Sigmoid colon (tissue), 4 donors: ENCODE measurements around the gene FAM227B.

Source experiments
- EP300 ChIP-seq, 4 donors: sonication (generic); formaldehyde crosslinking; IDR thresholded peaks; one replicate each; pipeline ENCODE4 v1.6.1; 2017; ENCODE audit warnings: antibody characterized with exemption in 4 of 4
- POLR2AphosphoS5 ChIP-seq, 4 donors: sonication (generic); formaldehyde crosslinking; IDR thresholded peaks; one replicate each; pipeline ENCODE4 v1.6.1; 2017; ENCODE audit warnings: antibody characterized with exemption in 4 of 4
- TF ChIP-seq, protein P1 (sequence below), 4 experiments: fragments of 450-650 bp in 3 of 4; fragments of 200-600 bp in 1 of 4; IDR thresholded peaks; one replicate each; pipeline ENCODE4 v1.5.1; 2016 to 2019; ENCODE audit warnings: antibody characterized with exemption in 4 of 4, mild to moderate bottlenecking in 3 of 4, moderate library complexity in 2 of 4

- TF ChIP-seq, protein P1, sequence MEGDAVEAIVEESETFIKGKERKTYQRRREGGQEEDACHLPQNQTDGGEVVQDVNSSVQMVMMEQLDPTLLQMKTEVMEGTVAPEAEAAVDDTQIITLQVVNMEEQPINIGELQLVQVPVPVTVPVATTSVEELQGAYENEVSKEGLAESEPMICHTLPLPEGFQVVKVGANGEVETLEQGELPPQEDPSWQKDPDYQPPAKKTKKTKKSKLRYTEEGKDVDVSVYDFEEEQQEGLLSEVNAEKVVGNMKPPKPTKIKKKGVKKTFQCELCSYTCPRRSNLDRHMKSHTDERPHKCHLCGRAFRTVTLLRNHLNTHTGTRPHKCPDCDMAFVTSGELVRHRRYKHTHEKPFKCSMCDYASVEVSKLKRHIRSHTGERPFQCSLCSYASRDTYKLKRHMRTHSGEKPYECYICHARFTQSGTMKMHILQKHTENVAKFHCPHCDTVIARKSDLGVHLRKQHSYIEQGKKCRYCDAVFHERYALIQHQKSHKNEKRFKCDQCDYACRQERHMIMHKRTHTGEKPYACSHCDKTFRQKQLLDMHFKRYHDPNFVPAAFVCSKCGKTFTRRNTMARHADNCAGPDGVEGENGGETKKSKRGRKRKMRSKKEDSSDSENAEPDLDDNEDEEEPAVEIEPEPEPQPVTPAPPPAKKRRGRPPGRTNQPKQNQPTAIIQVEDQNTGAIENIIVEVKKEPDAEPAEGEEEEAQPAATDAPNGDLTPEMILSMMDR (IDR thresholded peaks at IDR 0.05), result no peak
- no peak for TF ChIP-seq POLR2AphosphoS5 (IDR thresholded peaks at IDR 0.05)
- TF ChIP-seq EP300 (IDR thresholded peaks at IDR 0.05), result no peak
Measured at GRCh38 chr15:49415149-49415548, 205.5 kb downstream of the FAM227B start.
